ENCODE measurements around the gene KCNMB1.

The KCNMB1 gene

DNA sequence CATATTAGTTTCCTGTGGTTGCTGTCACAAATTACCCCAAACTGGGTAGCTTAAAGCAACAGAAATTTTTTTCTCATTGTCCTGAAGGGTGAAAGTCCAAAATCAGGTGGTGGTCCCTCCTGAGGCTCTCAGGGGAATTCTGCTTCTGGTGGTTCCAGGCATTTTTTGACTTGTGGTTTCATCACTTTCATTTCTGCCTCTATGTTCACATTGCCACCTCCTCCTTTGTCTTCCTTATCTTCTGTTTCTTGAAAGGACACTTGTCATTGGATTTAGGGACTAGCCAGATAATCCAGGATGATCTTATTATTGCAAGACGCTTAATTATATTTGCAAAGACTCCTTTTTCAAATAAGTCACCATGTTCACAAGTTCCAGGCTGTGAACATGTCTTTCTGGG, 43.2 kb downstream of the KCNMB1 start:
- peaks cover 9 to 10% of the 10 kb centered on the region in 2 experiments for H3K4me1 ChIP-seq (ENCODE audit: control insufficient read depth in 1 of 2, insufficient read depth in 1 of 2, low read depth in 1 of 2, low read length in 1 of 2)
- no peaks in the 10 kb centered on the region for H3K27me3 ChIP-seq
- no peaks in the 10 kb centered on the region for H3K36me3 ChIP-seq

DNA sequence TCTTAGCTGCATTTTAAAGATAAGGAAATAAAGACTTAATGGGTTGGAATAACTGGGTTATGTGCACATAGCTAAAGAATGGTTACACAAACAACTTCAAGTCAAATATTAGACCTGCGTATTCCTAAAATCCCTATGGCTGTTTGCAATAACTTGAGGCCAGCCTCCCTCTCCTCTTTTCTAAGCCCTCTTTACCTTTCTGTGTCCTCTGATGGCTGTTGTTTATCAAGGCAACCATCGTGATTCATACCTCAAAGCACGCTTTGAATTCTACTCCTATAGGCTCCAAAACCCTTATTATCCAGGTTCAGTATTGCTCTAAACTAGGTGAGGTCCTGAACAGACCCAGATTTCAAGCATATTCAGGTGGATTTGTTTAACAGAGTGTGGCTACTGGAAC, 46.0 kb downstream of the KCNMB1 start:
- H3K27ac ChIP-seq = no peak overlapping the region
- peaks cover 21 to 23% of the 10 kb centered on the region in 2 experiments for H3K4me1 ChIP-seq (ENCODE audit: control insufficient read depth in 1 of 2, insufficient read depth in 1 of 2, low read depth in 1 of 2, low read length in 1 of 2)
- TF ChIP-seq, protein P1, sequence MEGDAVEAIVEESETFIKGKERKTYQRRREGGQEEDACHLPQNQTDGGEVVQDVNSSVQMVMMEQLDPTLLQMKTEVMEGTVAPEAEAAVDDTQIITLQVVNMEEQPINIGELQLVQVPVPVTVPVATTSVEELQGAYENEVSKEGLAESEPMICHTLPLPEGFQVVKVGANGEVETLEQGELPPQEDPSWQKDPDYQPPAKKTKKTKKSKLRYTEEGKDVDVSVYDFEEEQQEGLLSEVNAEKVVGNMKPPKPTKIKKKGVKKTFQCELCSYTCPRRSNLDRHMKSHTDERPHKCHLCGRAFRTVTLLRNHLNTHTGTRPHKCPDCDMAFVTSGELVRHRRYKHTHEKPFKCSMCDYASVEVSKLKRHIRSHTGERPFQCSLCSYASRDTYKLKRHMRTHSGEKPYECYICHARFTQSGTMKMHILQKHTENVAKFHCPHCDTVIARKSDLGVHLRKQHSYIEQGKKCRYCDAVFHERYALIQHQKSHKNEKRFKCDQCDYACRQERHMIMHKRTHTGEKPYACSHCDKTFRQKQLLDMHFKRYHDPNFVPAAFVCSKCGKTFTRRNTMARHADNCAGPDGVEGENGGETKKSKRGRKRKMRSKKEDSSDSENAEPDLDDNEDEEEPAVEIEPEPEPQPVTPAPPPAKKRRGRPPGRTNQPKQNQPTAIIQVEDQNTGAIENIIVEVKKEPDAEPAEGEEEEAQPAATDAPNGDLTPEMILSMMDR (IDR thresholded peaks at IDR 0.05) = no peak
- no peaks in the 10 kb centered on the region for H3K27me3 ChIP-seq
- no peaks in the 10 kb centered on the region for H3K9me3 ChIP-seq
- H3K36me3 ChIP-seq = no peaks in the 10 kb centered on the region
- H3K4me3 ChIP-seq (ENCODE audit: low read depth in 1 of 2, low read length in 1 of 2) = no peak overlapping the region

More for the DNA sequence above, 43.2 kb downstream of the KCNMB1 start:
- TF ChIP-seq, protein P1 (IDR thresholded peaks at IDR 0.05) = no peak
- Histone ChIP-seq H3K4me3 (ENCODE audit: low read depth in 1 of 2, low read length in 1 of 2) (no peak overlapping the region), H3K9me3 (no peaks in the 10 kb centered on the region), H3K27ac (no peak overlapping the region)

DNA sequence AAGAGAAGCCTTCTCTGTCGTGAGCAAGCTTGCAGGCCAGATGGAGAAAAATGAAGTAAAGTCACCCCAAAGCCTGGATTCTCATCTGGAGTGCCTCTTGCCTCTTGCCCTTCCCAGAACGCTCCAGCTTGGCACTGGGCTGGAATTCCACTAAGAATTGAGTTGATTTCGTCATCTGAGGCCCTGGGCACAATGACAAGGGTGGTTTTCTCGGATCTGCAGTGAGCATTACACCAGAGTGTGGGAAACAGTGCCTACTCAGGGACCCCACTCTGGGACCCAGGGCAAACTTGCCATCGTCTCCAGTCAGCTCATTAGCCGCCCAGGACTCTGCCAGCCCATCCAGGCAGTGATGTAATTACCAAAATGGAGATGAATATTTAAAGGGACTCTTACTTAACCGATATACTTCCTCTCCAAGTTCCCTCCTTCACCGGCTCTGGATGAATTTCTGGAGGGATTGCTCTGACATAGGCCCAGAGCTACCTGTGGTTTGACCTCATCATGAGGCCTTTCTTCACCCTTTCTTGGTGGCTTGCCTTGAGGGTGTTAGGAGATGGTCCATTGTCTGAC, 46.9 kb downstream of the KCNMB1 start:
- TF ChIP-seq, protein P1 (IDR thresholded peaks at IDR 0.05) = no peak
- no peaks in the 10 kb centered on the region for H3K27me3 ChIP-seq
- peaks cover 30 to 33% of the 10 kb centered on the region in 2 experiments for H3K4me1 ChIP-seq (ENCODE audit: control insufficient read depth in 1 of 2, insufficient read depth in 1 of 2, low read depth in 1 of 2, low read length in 1 of 2)
- no peaks in the 10 kb centered on the region for H3K36me3 ChIP-seq
- no peaks in the 10 kb centered on the region for H3K9me3 ChIP-seq
- no peak overlapping the region for H3K4me3 ChIP-seq (ENCODE audit: low read depth in 1 of 2, low read length in 1 of 2)
- no peak overlapping the region for H3K27ac ChIP-seq

DNA sequence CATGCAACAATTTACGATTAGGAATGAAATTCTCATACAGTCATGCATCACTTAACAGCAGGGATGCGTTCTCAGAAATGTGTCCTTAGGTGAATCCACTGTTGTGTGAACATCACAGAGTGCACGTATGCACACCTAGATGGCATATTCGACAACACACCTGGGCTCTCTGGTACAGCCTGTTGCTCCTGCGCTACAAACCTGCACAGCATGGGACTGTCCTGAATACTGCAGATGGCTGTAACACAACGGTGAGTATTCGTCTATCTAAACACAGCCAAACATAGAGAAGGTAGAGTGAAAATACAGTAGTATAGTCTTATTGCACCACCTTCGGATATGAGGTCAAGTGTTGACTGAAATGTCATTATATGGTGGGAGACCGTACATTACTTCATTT, 47.6 kb downstream of the KCNMB1 start:
- Histone ChIP-seq H3K36me3 (no peaks in the 10 kb centered on the region), H3K9me3 (no peaks in the 10 kb centered on the region), H3K4me3 (ENCODE audit: low read depth in 1 of 2, low read length in 1 of 2) (no peak overlapping the region), H3K27ac (no peak overlapping the region), H3K4me1 (ENCODE audit: control insufficient read depth in 1 of 2, insufficient read depth in 1 of 2, low read depth in 1 of 2, low read length in 1 of 2) (peaks cover 37 to 40% of the 10 kb centered on the region in 2 experiments), H3K27me3 (no peaks in the 10 kb centered on the region)
- TF ChIP-seq, protein P1 (IDR thresholded peaks at IDR 0.05) = no peak

DNA sequence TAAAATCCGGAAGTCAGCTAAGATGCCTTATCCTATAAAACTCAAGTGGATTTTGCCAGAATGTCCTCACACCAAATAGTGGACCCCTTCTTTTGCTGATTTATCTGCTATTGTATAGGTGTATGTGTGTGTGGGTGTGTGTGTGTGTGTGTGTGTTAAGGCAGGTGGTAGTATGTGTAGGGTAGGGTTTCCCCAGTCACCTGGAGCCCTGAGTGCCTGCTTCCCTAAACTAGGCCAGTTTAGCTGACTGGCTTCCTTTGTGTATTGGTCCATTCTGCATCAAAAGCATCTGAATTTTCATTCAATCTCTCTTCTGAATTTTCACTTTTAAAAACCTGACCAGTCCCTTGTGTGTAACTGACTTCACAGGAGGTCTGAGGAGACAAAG, 49.4 kb downstream of the KCNMB1 start:
- TF ChIP-seq, protein P1 (IDR thresholded peaks at IDR 0.05) = no peak
- Histone ChIP-seq H3K9me3 (no peaks in the 10 kb centered on the region), H3K27me3 (no peaks in the 10 kb centered on the region), H3K36me3 (no peaks in the 10 kb centered on the region), H3K27ac (peak overlapping the region; percentile 97), H3K4me3 (ENCODE audit: low read depth in 1 of 2, low read length in 1 of 2) (no peak overlapping the region), H3K4me1 (ENCODE audit: control insufficient read depth in 1 of 2, insufficient read depth in 1 of 2, low read depth in 1 of 2, low read length in 1 of 2) (peaks cover 55 to 57% of the 10 kb centered on the region in 2 experiments)
